HepG2 (cell line): ENCODE results near the gene CXCL8. TPM values are rescaled to one million over a fixed set of nuclear protein-coding genes. Genes with fewer than 3 reads are reported as not detected.

Experiments used
- ATAC-seq: fragments of 200-7000 bp; cut with Tn5 transposase; 3 replicates; pipeline ENCODE4 v1.9.1; 2020; ENCODE audit warnings: mild to moderate bottlenecking, moderate library complexity
- BruUV-seq: library from RNA; stranded (reverse); fragments of 400-500 nt; replicated peaks from 2 replicates; lab custom pipeline; 2021; lab: Mats Ljungman, UMichigan
- CTCF ChIA-PET: fragments of 300-600 bp; formaldehyde crosslinking; extraction: SDS; loops from one replicate; lab custom pipeline; 2021; ENCODE audit warnings: low total read pairs, inconsistent platforms, low intra/inter-chr PET ratio; lab: Yijun Ruan, JAX
- POLR2A ChIA-PET: fragments of 350-600 bp; sonication (Branson Sonifier 250); formaldehyde crosslinking; loops from one replicate; lab custom pipeline; 2020; ENCODE audit warnings: antibody characterized with exemption, inconsistent platforms; lab: Yijun Ruan, JAX
- DNase-seq: peaks from one replicate; pipeline ENCODE4 v3.0.0-alpha.2; 2015; ENCODE audit warnings: low spot score
- FAIRE-seq: peaks from 3 replicates; lab custom pipeline; 2011; peaks lifted over from hg19 to GRCh38; lab: Jason Lieb, UNC
- H2AFZ ChIP-seq: one replicate; pipeline ENCODE4 v1.6.1; 2011; ENCODE audit warnings: low read length, inconsistent platforms
- H3K27ac ChIP-seq: fragments of 300-600 bp; 3 replicates; pipeline ENCODE4 v1.8.0; 2011; ENCODE audit warnings: mixed run types, mild to moderate bottlenecking, mixed read lengths, low read length, inconsistent platforms; ENCODE audit not compliant: insufficient read depth; ENCODE audit errors: extremely low read length
- H3K27me3 ChIP-seq, 2 experiments: fragments of 200-600 bp in 1 of 2; 2 replicates in 1 of 2; 3 replicates in 1 of 2; pipeline versions ENCODE4 v1.6.0 to v1.8.0; 2011; ENCODE audit warnings: low read length in 2 of 2, mild to moderate bottlenecking in 2 of 2, moderate library complexity in 2 of 2, inconsistent platforms in 1 of 2; ENCODE audit not compliant: insufficient read depth in 2 of 2, control insufficient read depth in 1 of 2
- H3K36me3 ChIP-seq, 2 experiments: fragments of 200-600 bp in 1 of 2; replicated peaks in 1 of 2; 2 replicates in 1 of 2; 3 replicates in 1 of 2; pipeline versions ENCODE4 v1.5.1 to v1.8.0; 2011; ENCODE audit warnings: low read length in 2 of 2, inconsistent platforms in 1 of 2; ENCODE audit not compliant: insufficient read depth in 2 of 2, control insufficient read depth in 1 of 2
- H3K4me1 ChIP-seq: 2 replicates; pipeline ENCODE4 v1.5.1; 2012; ENCODE audit warnings: low read length, inconsistent platforms; ENCODE audit not compliant: insufficient read depth
- H3K4me2 ChIP-seq: 2 replicates; pipeline ENCODE4 v1.6.0; 2011; ENCODE audit warnings: low read depth, low read length, inconsistent platforms
- H3K4me3 ChIP-seq, 3 experiments: fragments of 200-600 bp in 1 of 3; sonication (generic), shearing (Covaris generic) in 1 of 3; replicated peaks in 1 of 3; 2 replicates each; pipeline ENCODE4 v1.5.1; 2011 to 2016; ENCODE audit warnings: low read length in 3 of 3, inconsistent platforms in 2 of 3, low read depth in 2 of 3, mild to moderate bottlenecking in 2 of 3, control low read depth in 1 of 3, mixed read lengths in 1 of 3; ENCODE audit not compliant: insufficient read depth in 1 of 3
- H3K79me2 ChIP-seq: one replicate; pipeline ENCODE4 v1.6.1; 2011; ENCODE audit warnings: low read length, inconsistent platforms; ENCODE audit not compliant: insufficient read depth
- H3K9ac ChIP-seq: 2 replicates; pipeline ENCODE4 v1.6.0; 2011; ENCODE audit warnings: mild to moderate bottlenecking, low read depth, low read length, inconsistent platforms; ENCODE audit not compliant: insufficient read depth
- H3K9me3 ChIP-seq: 2 replicates; pipeline ENCODE4 v1.5.1; 2012; ENCODE audit warnings: mild to moderate bottlenecking, low read length
- H4K20me1 ChIP-seq: 2 replicates; pipeline ENCODE4 v1.6.0; 2011; ENCODE audit warnings: inconsistent platforms, mild to moderate bottlenecking, low read length, moderate library complexity; ENCODE audit not compliant: insufficient read depth
- ELK4 ChIP-seq: sonication (generic); formaldehyde crosslinking; IDR thresholded peaks from 2 replicates; pipeline ENCODE4 v1.9.0; 2021; ENCODE audit warnings: missing genetic modification reagents, borderline replicate concordance
- ETS1 ChIP-seq: sonication (generic); formaldehyde crosslinking; IDR thresholded peaks from 2 replicates; pipeline ENCODE4 v1.4.0; 2020; ENCODE audit warnings: missing genetic modification reagents
- GATAD2A ChIP-seq: IDR thresholded peaks from 2 replicates; pipeline ENCODE4 v1.6.1; 2016
- KLF11 ChIP-seq: IDR thresholded peaks from 2 replicates; pipeline ENCODE4 v1.6.1; 2016; ENCODE audit warnings: missing compliant biosample characterization
- NPAS2 ChIP-seq: sonication (generic); formaldehyde crosslinking; IDR thresholded peaks from 2 replicates; pipeline ENCODE4 v1.8.0; 2022; ENCODE audit warnings: mild to moderate bottlenecking, missing genetic modification reagents, borderline replicate concordance
- PLSCR1 ChIP-seq: sonication (generic); formaldehyde crosslinking; IDR thresholded peaks from 2 replicates; pipeline ENCODE4 v1.5.0; 2020; ENCODE audit warnings: missing genetic modification reagents, mild to moderate bottlenecking, borderline replicate concordance
- REXO4 ChIP-seq: sonication (generic); formaldehyde crosslinking; IDR thresholded peaks from 2 replicates; pipeline ENCODE4 v1.8.0; 2022; ENCODE audit warnings: missing genetic modification reagents, mild to moderate bottlenecking, borderline replicate concordance
- SNAPC2 ChIP-seq: sonication (generic); formaldehyde crosslinking; IDR thresholded peaks from 2 replicates; pipeline ENCODE4 v1.8.1; 2022; ENCODE audit warnings: mild to moderate bottlenecking, missing genetic modification reagents
- SNAPC4 ChIP-seq: sonication (generic); formaldehyde crosslinking; IDR thresholded peaks from 2 replicates; pipeline ENCODE4 v1.4.0; 2020; ENCODE audit warnings: mild to moderate bottlenecking, missing genetic modification reagents
- SP4 ChIP-seq: sonication (generic); formaldehyde crosslinking; IDR thresholded peaks from 2 replicates; pipeline ENCODE4 v1.8.1; 2023; ENCODE audit warnings: mild to moderate bottlenecking, missing genetic modification reagents
- TAF15 ChIP-seq: fragments of 200-400 bp; formaldehyde crosslinking; IDR thresholded peaks from one replicate; pipeline ENCODE4 v1.6.1; 2018; ENCODE audit warnings: mild to moderate bottlenecking, low read depth, low read length; ENCODE audit not compliant: poor library complexity, severe bottlenecking
- TCF7 ChIP-seq: sonication (generic); IDR thresholded peaks from 2 replicates; pipeline ENCODE4 v1.6.1; 2016; ENCODE audit warnings: antibody characterized with exemption, low read depth
- THYN1 ChIP-seq: sonication (generic); formaldehyde crosslinking; IDR thresholded peaks from 2 replicates; pipeline ENCODE4 v1.8.1; 2023; ENCODE audit warnings: low read depth, mild to moderate bottlenecking, moderate library complexity, missing genetic modification reagents, borderline replicate concordance
- ZNF572 ChIP-seq: sonication (generic); formaldehyde crosslinking; IDR thresholded peaks from 2 replicates; pipeline ENCODE4 v1.5.1; 2020; ENCODE audit warnings: mild to moderate bottlenecking, missing genetic modification reagents
- ZNF768 ChIP-seq: sonication (generic); formaldehyde crosslinking; IDR thresholded peaks from 2 replicates; pipeline ENCODE4 v1.4.0; 2020; ENCODE audit warnings: missing genetic modification reagents
- ZNF772 ChIP-seq: sonication (generic); formaldehyde crosslinking; IDR thresholded peaks from 2 replicates; pipeline ENCODE4 v1.5.0; 2020; ENCODE audit warnings: mild to moderate bottlenecking, missing genetic modification reagents
- ZSCAN20 ChIP-seq: sonication (generic); formaldehyde crosslinking; IDR thresholded peaks from 2 replicates; pipeline ENCODE4 v1.4.0; 2020; ENCODE audit warnings: missing genetic modification reagents, mild to moderate bottlenecking, borderline replicate concordance
- WGBS: methylation state at CpG from one replicate; pipeline ENCODE4 v1.1.6; 2017; ENCODE audit warnings: low lambda C conversion rate; 5-methylcytosine and 5-hydroxymethylcytosine counted together
- in situ Hi-C: cut with HindIII; loops from 2 replicates; pipeline ENCODE4 v1.10.0; 2017; ENCODE audit warnings: low pct_unique_long_range_greater_than_20kb; ENCODE audit not compliant: extremely low pct_ligation_motif_present
- intact Hi-C: fragments of 100-400 bp; cut with micrococcal nuclease; formaldehyde crosslinking; loops from one replicate; pipeline ENCODE4 v1.10.0; 2022; ENCODE audit not compliant: unreplicated experiment
- polyA plus RNA-seq, 8 experiments: library from polyadenylated mRNA; depleted of rRNA in 3 of 8; stranded (reverse) in 7 of 8; unstranded in 1 of 8; fragments of >200 nt; fragmentation: Illumina TruSeq in 4 of 8; extraction: Trizol in 4 of 8; gene quantifications; 2 replicates each; pipeline versions ENCODE4 v1.2.1 to v1.2.3, GENCODE V29; 2011 to 2016; ENCODE audit warnings: low read depth in 4 of 8, missing spikeins in 1 of 8, mixed read lengths in 1 of 8; ENCODE audit not compliant: insufficient read depth in 1 of 8
- total RNA-seq, 5 experiments: library from RNA; depleted of rRNA; stranded (reverse); fragments of >200 nt; fragmentation: Illumina TruSeq; extraction: Trizol; gene quantifications; 2 replicates each; pipeline ENCODE4 v1.2.3, GENCODE V29; 2016; ENCODE audit warnings: low read depth in 1 of 5

Gene CXCL8
- total and polyA plus RNA-seq, 2 of the 13 experiments (the other 11 are each of a cell fraction or from before 2014, with no cell fraction given), result 1.8 to 7.8 TPM

GRCh38 chr4:73741750-73742489 is 1.6 kb downstream of the CXCL8 start:
- Histone ChIP-seq H3K9me3 (no peaks in the 10 kb centered on the region), H3K9ac (no peak overlapping the region), H3K79me2 (no peaks in the 10 kb centered on the region), H3K36me3 (no peaks in the 10 kb centered on the region), H3K4me2 (no peak overlapping the region), H2AFZ (no peak overlapping the region), H4K20me1 (no peaks in the 10 kb centered on the region), H3K27me3 (no peaks in the 10 kb centered on the region; a peak in 1 of 5 replicates), H3K27ac (no peak overlapping the region), H3K4me1 (no peaks in the 10 kb centered on the region), H3K4me3 (no peak overlapping the region)
- CTCF ChIA-PET, result no interaction called here
- DNase-seq (no peak), ATAC-seq (no peak), FAIRE-seq (no peak)
- in situ Hi-C loops, result no loop called here
- no TSS peak for BruUV-seq
- 0% methylated on average over 1 of the region's 1 CpG for WGBS
- intact Hi-C loops, result no loop called here
- POLR2A ChIA-PET, result no interaction called here
- TF ChIP-seq GATAD2A (no peak), SP4 (CRISPR knock-in tag) (no peak), ZNF772 (CRISPR knock-in tag) (no peak), ELK4 (CRISPR knock-in tag) (no peak), ZNF768 (CRISPR knock-in tag) (no peak), REXO4 (CRISPR knock-in tag) (no peak), TCF7 (no peak), ZNF572 (CRISPR knock-in tag) (no peak), TAF15 (no peak), ETS1 (CRISPR knock-in tag) (no peak), SNAPC4 (CRISPR knock-in tag) (no peak), KLF11 (CRISPR knock-in tag) (no peak), PLSCR1 (CRISPR knock-in tag) (no peak), ZSCAN20 (CRISPR knock-in tag) (no peak), THYN1 (CRISPR knock-in tag) (no peak), SNAPC2 (no peak), NPAS2 (CRISPR knock-in tag) (no peak)
